Endothelial cell of umbilical vein (primary cell): ENCODE results near the gene EMC9.

Source experiments
- CTCF ChIP-seq, 2 donors: IDR thresholded peaks; 1 replicate in 1 of 2; 2 replicates in 1 of 2; pipeline ENCODE4 v1.5.1; 2011; ENCODE audit warnings: low read length in 2 of 2, mild to moderate bottlenecking in 2 of 2, moderate library complexity in 2 of 2, control low read depth in 1 of 2, inconsistent platforms in 1 of 2, low read depth in 1 of 2; ENCODE audit not compliant: insufficient read depth in 1 of 2; ENCODE audit errors: extremely low read depth in 1 of 2
- EZH2 ChIP-seq: IDR thresholded peaks from 2 replicates; pipeline ENCODE4 v1.6.1; 2012; ENCODE audit warnings: borderline replicate concordance, low read depth, mild to moderate bottlenecking, moderate library complexity, low read length, inconsistent platforms; ENCODE audit not compliant: severe bottlenecking
- JUN ChIP-seq: IDR thresholded peaks from 2 replicates; pipeline ENCODE4 v1.6.1; 2011; ENCODE audit warnings: borderline replicate concordance, low read depth; ENCODE audit not compliant: insufficient read length, insufficient read depth
- MAX ChIP-seq: IDR thresholded peaks from 2 replicates; pipeline ENCODE4 v1.6.1; 2011; ENCODE audit not compliant: insufficient read depth, insufficient read length
- MYC ChIP-seq: IDR thresholded peaks from one replicate; pipeline ENCODE4 v1.6.1; 2011; ENCODE audit warnings: mild to moderate bottlenecking, low read depth, low read length
- POLR2A ChIP-seq: IDR thresholded peaks from 2 replicates; pipeline ENCODE4 v1.6.1; 2012; ENCODE audit warnings: low read depth, mild to moderate bottlenecking, control low read depth, low read length
- POLR2AphosphoS5 ChIP-seq: IDR thresholded peaks from 2 replicates; pipeline ENCODE4 v1.6.1; 2012; ENCODE audit warnings: low read depth, mild to moderate bottlenecking, control low read depth, low read length, moderate library complexity; ENCODE audit not compliant: insufficient read depth

- no peak for TF ChIP-seq POLR2A
- TF ChIP-seq EZH2, result no peak
- TF ChIP-seq CTCF (IDR thresholded peaks at IDR 0.05; ENCODE audit: extremely low read depth in 1 of 2, insufficient read depth in 1 of 2, low read depth in 1 of 2, low read length in 2 of 2), result no peak
- no peak for TF ChIP-seq MYC
- TF ChIP-seq POLR2AphosphoS5, result no peak
- no peak for TF ChIP-seq JUN
- no peak for TF ChIP-seq MAX
These were observed 19.1 kb upstream of the EMC9 start for GRCh38 chr14:24160499-24160849.
